K562 (cell line): ENCODE data around the gene UBE2J2. TPM values are rescaled to one million over a fixed set of nuclear protein-coding genes. Genes with fewer than 3 reads are reported as not detected.

Experiments used
- BCLAF1 ChIP-seq, 2 experiments: fragments of 450-650 bp in 1 of 2; IDR thresholded peaks; 2 replicates each; pipeline ENCODE4 v1.6.1; 2011 to 2017; ENCODE audit warnings: low read depth in 2 of 2, antibody characterized with exemption in 1 of 2, borderline replicate concordance in 1 of 2, low read length in 1 of 2, mild to moderate bottlenecking in 1 of 2, mixed read lengths in 1 of 2; ENCODE audit not compliant: control insufficient read depth in 1 of 2
- CBX1 ChIP-seq: sonication (generic); IDR thresholded peaks from 2 replicates; pipeline ENCODE4 v1.6.1; 2016; ENCODE audit warnings: antibody characterized with exemption, low read depth, mild to moderate bottlenecking
- ELK1 ChIP-seq: sonication (generic); formaldehyde crosslinking; IDR thresholded peaks from 2 replicates; pipeline ENCODE4 v1.8.1; 2022; ENCODE audit warnings: missing genetic modification reagents
- KDM2B ChIP-seq: fragments of 250-450 bp; sonication (Bioruptor Pico); IDR thresholded peaks from 2 replicates; pipeline ENCODE4 v1.8.0; 2021; ENCODE audit warnings: mild to moderate bottlenecking, moderate library complexity
- MAFK ChIP-seq: IDR thresholded peaks from 2 replicates; pipeline ENCODE4 v1.6.1; 2011; ENCODE audit warnings: low read length, improper control_type of control experiment
- RNF2 ChIP-seq: sonication (generic); IDR thresholded peaks from 2 replicates; pipeline ENCODE4 v1.6.1; 2016
- ZFPM2 ChIP-seq: fragments of 250-450 bp; sonication (Bioruptor Pico); IDR thresholded peaks from 2 replicates; pipeline ENCODE4 v1.5.1; 2022; ENCODE audit warnings: mild to moderate bottlenecking
- ZNF655 ChIP-seq: fragments of 250-450 bp; sonication (Bioruptor Pico); IDR thresholded peaks from 2 replicates; pipeline ENCODE4 v1.5.0; 2021
- ZNF780A ChIP-seq: fragments of 250-450 bp; sonication (Bioruptor Pico); IDR thresholded peaks from 2 replicates; pipeline ENCODE4 v1.5.0; 2021; ENCODE audit warnings: mild to moderate bottlenecking
- polyA plus RNA-seq, 8 experiments: library from polyadenylated mRNA; depleted of rRNA in 4 of 8; stranded (reverse) in 5 of 8; unstranded in 3 of 8; fragments of >200 nt; fragmentation: Nextera tagmentation in 2 of 8; fragmentation: Illumina TruSeq in 1 of 8; extraction: Ambion mirVana in 2 of 8; extraction: Trizol in 1 of 8; gene quantifications; 2 replicates each; pipeline versions ENCODE4 v1.2.1 to v1.2.3, GENCODE V29; 2011 to 2014; ENCODE audit warnings: inconsistent platforms in 1 of 8, missing spikeins in 1 of 8
- total RNA-seq, 7 experiments: library from RNA; depleted of rRNA in 6 of 7; stranded (reverse); fragments of >200 nt in 6 of 7; fragmentation: Illumina TruSeq in 2 of 7; extraction: Trizol in 2 of 7; gene quantifications; 2 replicates each; pipeline versions ENCODE4 v1.2.1 to v1.2.3, GENCODE V29; 2011 to 2021; ENCODE audit warnings: low replicate concordance in 1 of 7

The UBE2J2 gene
- total and polyA plus RNA-seq, 9 of the 15 experiments (the other 6 are each of a cell fraction or from before 2014, with no cell fraction given): 0.93 to 112 (median 75.5) TPM

GRCh38 chr1:1279028-1279427 lies 5.4 kb upstream of the UBE2J2 start (continued):
- no peak for TF ChIP-seq BCLAF1 (IDR thresholded peaks at IDR 0.05; ENCODE audit: borderline replicate concordance in 1 of 2, control insufficient read depth in 1 of 2, low read depth in 2 of 2, low read length in 1 of 2)
- no peak for TF ChIP-seq ELK1 (CRISPR knock-in tag)
- TF ChIP-seq ZNF780A: no peak
- TF ChIP-seq KDM2B (CRISPR knock-in tag): no peak
- no peak for TF ChIP-seq MAFK
- no peak for TF ChIP-seq CBX1
- no peak for TF ChIP-seq RNF2
- no peak for TF ChIP-seq ZFPM2 (CRISPR knock-in tag)
- no peak for TF ChIP-seq ZNF655
